Stimulated activated naive CD4-positive, alpha-beta T cell (primary cell): ENCODE data around the gene ACMSD.

Source experiments
- DNase-seq, 6 experiments: peaks; one replicate each; lab custom pipeline; 2025; lab: John Stamatoyannopoulos, UW

ACMSD gene

GRCh38 chr2:134949981-134950708 lies 111.7 kb downstream of the ACMSD start:
- DNase-seq: no peak

- no peak for DNase-seq
Measured at GRCh38 chr2:134950886-134951285, 112.5 kb downstream of the ACMSD start.
